ENCODE measurements around the gene MED13L. TPM values are rescaled to one million over a fixed set of nuclear protein-coding genes. Genes with fewer than 3 reads are reported as not detected.

MED13L gene
- total and polyA plus RNA-seq, 2 of the 8 experiments (the other 6 are each of a cell fraction or from before 2014, with no cell fraction given), result 15.9 to 51.7 TPM

- no peak overlapping the region for H3K4ac ChIP-seq (replicated peaks; ENCODE audit: insufficient read length, low read depth, low read length)
- no peak overlapping the region for H2BK12ac ChIP-seq (ENCODE audit: low read depth, low read length)
- WGBS, 2 experiments (ENCODE audit: extremely low coverage in 1 of 2, insufficient coverage in 1 of 2, insufficient read length in 1 of 2, insufficient replicate concordance in 2 of 2, low coverage in 1 of 2, low lambda C conversion rate in 2 of 2, missing lambda C conversion rate in 1 of 2), result 92 to 100% methylated on average over 1 to 4 of the region's 4 CpGs
- H2AK5ac ChIP-seq (ENCODE audit: low read depth, low read length), result no peak overlapping the region
- H3K9ac ChIP-seq (replicated peaks in 1 of 4; ENCODE audit: extremely low read depth in 1 of 4, low read depth in 3 of 4, low read length in 3 of 4), result no peak overlapping the region
- peaks cover 0 to 2% of the 10 kb centered on the region in 2 experiments for H4K20me1 ChIP-seq (replicated peaks in 1 of 2; ENCODE audit: control insufficient read depth in 1 of 2, insufficient read depth in 2 of 2, low read length in 2 of 2)
- H2BK20ac ChIP-seq (ENCODE audit: low read length), result 0 out of 2 replicates have a peak overlapping the region, but pooled peaks have one; percentile 23
- TF ChIP-seq RBBP5 (IDR thresholded peaks at IDR 0.05; ENCODE audit: borderline replicate concordance, low read depth, low read length), result no peak
- TF ChIP-seq SIX5 (IDR thresholded peaks at IDR 0.05; ENCODE audit: low read depth, low read length), result no peak
- TF ChIP-seq SP1 (IDR thresholded peaks at IDR 0.05; ENCODE audit: low read depth, low read length), result no peak
- no peak for TF ChIP-seq GABPA (IDR thresholded peaks at IDR 0.05; ENCODE audit: borderline replicate concordance, insufficient read depth, low read length)
- TF ChIP-seq SP2 (IDR thresholded peaks at IDR 0.05; ENCODE audit: low read length), result no peak
- TF ChIP-seq BCL11A (IDR thresholded peaks at IDR 0.05; ENCODE audit: low read depth in 2 of 2, low read length in 2 of 2), result no peak
- no peak for TF ChIP-seq ATF2 (IDR thresholded peaks at IDR 0.05; ENCODE audit: low read length)
- H3K27ac ChIP-seq (ENCODE audit: low read depth, low read length), result no peak overlapping the region
- H3K4me3 ChIP-seq (ENCODE audit: extremely low read depth in 1 of 4, insufficient read depth in 2 of 4, low read depth in 3 of 4, low read length in 4 of 4), result no peak overlapping the region
- CTCF ChIA-PET (ENCODE audit: partially characterized antibody), result interaction anchor here (1.1 kb wide), 2 partner anchors 17 to 48 kb away, joined by 3 read pairs; no protein-coding TSS in a partner anchor
- no peak overlapping the region for H4K5ac ChIP-seq (ENCODE audit: insufficient read length, low read depth, low read length)
- H3K27me3 ChIP-seq (replicated peaks in 1 of 4; ENCODE audit: control insufficient read depth in 3 of 4, extremely low read depth in 1 of 4, insufficient read depth in 3 of 4, low read length in 3 of 4), result no peaks in the 10 kb centered on the region
- H3K79me2 ChIP-seq (ENCODE audit: control insufficient read depth in 1 of 2, insufficient read depth in 2 of 2, low read length in 2 of 2), result no peaks in the 10 kb centered on the region
- no peak for FAIRE-seq
- POLR2A ChIA-PET (ENCODE audit: partially characterized antibody), result interaction anchor here (1.1 to 1.5 kb wide), 2 partner anchors 17 to 23 kb away, joined by 3 read pairs; no protein-coding TSS in a partner anchor
- no peak for DNase-seq (ENCODE audit: low read depth in 1 of 2, low spot score in 2 of 2)
- H2BK5ac ChIP-seq (ENCODE audit: low read depth, low read length), result no peak overlapping the region
- no peak overlapping the region for H2AFZ ChIP-seq (ENCODE audit: low read length)
- H3K23me2 ChIP-seq (ENCODE audit: low read depth, low read length), result peaks cover 3% of the 10 kb centered on the region; the same call in 1 of the 2 replicates
- no peak overlapping the region for H3K23ac ChIP-seq (ENCODE audit: insufficient read length)
- no peak overlapping the region for H2BK15ac ChIP-seq (ENCODE audit: low read length)
- no peak overlapping the region for H3K18ac ChIP-seq (ENCODE audit: extremely low read depth, low read length)
- H4K91ac ChIP-seq (replicated peaks; ENCODE audit: insufficient read length, low read length), result no peak overlapping the region
- no peak overlapping the region for H2BK120ac ChIP-seq (replicated peaks; ENCODE audit: low read depth, low read length)
- no peaks in the 10 kb centered on the region for H3K36me3 ChIP-seq (ENCODE audit: control insufficient read depth in 2 of 4, insufficient read depth in 4 of 4, low read length in 3 of 4)
- no peaks in the 10 kb centered on the region for H3K79me1 ChIP-seq (ENCODE audit: low read depth, low read length)
- H3K14ac ChIP-seq (ENCODE audit: insufficient read length), result no peak overlapping the region
- H4K8ac ChIP-seq (ENCODE audit: extremely low read depth, insufficient read depth, low read length), result no peak overlapping the region
- H3K9me3 ChIP-seq (ENCODE audit: insufficient read depth in 2 of 2, low read depth in 1 of 2, low read length in 1 of 2), result no peaks in the 10 kb centered on the region
- peaks cover 0 to 3% (median 1%) of the 10 kb centered on the region in 4 experiments; a peak in 2 of 7 replicates for H3K4me1 ChIP-seq (replicated peaks in 1 of 4; ENCODE audit: control insufficient read depth in 3 of 4, insufficient read depth in 4 of 4, low read length in 3 of 4)
- peak overlapping the region; percentile 27 for H3K56ac ChIP-seq (replicated peaks; ENCODE audit: insufficient read length, low read depth, low read length)
- no peak overlapping the region for H3K4me2 ChIP-seq (ENCODE audit: insufficient read depth in 1 of 2, low read depth in 2 of 2, low read length in 2 of 2)
These were observed 18.1 kb upstream of the MED13L start for GRCh38 chr12:116295327-116296263.
